RWPE1 (cell line): ENCODE data around the gene PTX4.
A peak's percentile ranks its signal among the peaks of the same experiment; 100 is the strongest.

Source experiments
- CTCF ChIA-PET: fragments of 350-600 bp; sonication (Branson Sonifier 250); formaldehyde crosslinking; extraction: SDS; loops from one replicate; lab custom pipeline; 2021; lab: Yijun Ruan, JAX
- POLR2A ChIA-PET: fragments of 400-600 bp; formaldehyde crosslinking; extraction: SDS; loops from one replicate; lab custom pipeline; 2020; ENCODE audit warnings: antibody characterized with exemption; ENCODE audit not compliant: low non-redundant PET; lab: Yijun Ruan, JAX
- DNase-seq: peaks from one replicate; pipeline ENCODE4 v3.0.0; 2012; ENCODE audit warnings: low spot score
- H3K27ac ChIP-seq: fragments of 450-650 bp; 2 replicates; pipeline ENCODE4 v1.5.1; 2017
- TF ChIP-seq, protein P1 (sequence below): fragments of 450-650 bp; conservative IDR thresholded peaks from 2 replicates; pipeline ENCODE4 v1.5.1; 2017; ENCODE audit warnings: low read depth, mild to moderate bottlenecking

Gene PTX4

DNA sequence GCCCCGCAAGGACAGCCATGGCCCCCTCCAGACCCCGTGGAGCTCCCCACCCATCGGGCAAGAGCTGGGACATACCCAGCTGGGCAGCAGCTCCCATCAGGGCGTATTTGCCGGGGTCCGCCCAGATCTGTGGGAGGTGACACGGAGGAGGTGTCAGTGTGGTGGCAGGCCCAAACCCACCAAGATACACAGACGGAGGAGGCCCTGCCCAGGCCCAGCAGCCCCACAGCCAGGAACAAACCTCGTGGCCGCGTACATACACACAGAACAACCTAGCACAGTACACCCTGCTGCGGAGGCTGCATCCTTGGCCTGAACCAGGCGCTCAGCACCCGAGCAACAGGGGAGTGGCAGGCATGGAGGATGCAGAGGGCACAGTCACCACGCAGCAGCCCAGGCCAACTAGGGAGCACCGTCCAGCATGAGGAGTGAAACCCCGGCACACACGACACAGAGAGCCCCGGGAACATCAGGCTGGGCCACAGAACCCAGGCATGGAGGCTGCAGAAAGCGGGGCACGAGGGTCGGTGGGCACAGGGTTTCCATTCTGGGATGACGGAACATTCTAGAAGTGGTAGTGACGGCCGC lies 39.4 kb downstream of the PTX4 start:
- ChIA-PET POLR2A (no interaction called here), CTCF (no interaction called here)
- TF ChIP-seq, protein P1, sequence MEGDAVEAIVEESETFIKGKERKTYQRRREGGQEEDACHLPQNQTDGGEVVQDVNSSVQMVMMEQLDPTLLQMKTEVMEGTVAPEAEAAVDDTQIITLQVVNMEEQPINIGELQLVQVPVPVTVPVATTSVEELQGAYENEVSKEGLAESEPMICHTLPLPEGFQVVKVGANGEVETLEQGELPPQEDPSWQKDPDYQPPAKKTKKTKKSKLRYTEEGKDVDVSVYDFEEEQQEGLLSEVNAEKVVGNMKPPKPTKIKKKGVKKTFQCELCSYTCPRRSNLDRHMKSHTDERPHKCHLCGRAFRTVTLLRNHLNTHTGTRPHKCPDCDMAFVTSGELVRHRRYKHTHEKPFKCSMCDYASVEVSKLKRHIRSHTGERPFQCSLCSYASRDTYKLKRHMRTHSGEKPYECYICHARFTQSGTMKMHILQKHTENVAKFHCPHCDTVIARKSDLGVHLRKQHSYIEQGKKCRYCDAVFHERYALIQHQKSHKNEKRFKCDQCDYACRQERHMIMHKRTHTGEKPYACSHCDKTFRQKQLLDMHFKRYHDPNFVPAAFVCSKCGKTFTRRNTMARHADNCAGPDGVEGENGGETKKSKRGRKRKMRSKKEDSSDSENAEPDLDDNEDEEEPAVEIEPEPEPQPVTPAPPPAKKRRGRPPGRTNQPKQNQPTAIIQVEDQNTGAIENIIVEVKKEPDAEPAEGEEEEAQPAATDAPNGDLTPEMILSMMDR = no peak
- peak overlapping the region; percentile 5; the same call in 1 of the 2 replicates for H3K27ac ChIP-seq
- no peak for DNase-seq

DNA sequence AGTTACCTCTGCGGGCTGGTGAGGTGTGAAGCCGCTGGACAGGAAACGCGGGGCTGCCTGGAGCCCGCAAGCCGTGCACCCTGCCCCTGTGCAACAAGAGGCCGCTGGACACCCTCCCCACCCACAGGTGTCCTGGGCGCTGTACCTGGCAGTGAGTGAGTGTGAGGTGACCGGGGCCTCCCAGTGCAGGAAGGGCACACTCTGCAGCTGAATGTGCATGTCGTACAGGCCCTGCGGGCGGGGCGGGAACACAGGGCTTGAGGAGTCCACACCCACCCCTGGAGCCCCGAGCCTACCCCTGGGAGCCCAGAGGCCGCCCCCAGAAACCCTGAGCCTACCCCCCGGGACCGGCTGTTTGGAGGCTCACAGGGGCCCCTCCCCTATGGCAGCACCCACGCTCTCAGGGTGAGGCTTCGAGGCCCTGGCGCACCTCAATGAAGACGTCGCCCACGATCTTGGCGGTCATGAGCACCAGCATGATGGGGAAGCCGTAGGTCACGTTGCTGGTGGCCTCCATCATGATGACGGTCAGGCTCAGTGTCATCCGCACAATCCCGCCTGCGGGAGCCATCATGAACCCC lies 40.1 kb downstream of the PTX4 start:
- CTCF ChIA-PET = no interaction called here
- TF ChIP-seq, protein P1 = no peak
- no peak for DNase-seq
- H3K27ac ChIP-seq = no peak overlapping the region
- POLR2A ChIA-PET = no interaction called here

DNA sequence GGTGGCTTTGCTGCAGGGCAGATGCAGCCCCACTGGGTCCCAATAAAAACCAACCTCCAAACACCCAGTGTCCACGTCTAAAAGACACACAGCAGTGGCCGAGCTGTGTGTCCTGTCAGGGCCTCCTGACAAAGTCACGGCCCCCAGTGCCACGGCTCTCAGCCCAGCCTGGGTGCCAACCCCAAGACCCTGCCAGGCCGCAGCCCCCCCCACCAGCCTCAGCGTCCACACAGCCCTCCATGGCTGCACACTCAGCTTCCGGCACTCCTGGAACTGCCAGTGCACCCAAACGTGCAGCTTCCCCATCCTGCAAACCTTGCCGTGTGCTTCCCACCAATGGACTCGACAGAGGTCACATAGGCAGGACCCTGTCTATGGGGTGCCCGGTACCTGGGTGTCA lies 40.8 kb downstream of the PTX4 start:
- ChIA-PET POLR2A (no interaction called here), CTCF (no interaction called here)
- DNase-seq = no peak
- H3K27ac ChIP-seq = no peak overlapping the region
- TF ChIP-seq, protein P1 = no peak

DNA sequence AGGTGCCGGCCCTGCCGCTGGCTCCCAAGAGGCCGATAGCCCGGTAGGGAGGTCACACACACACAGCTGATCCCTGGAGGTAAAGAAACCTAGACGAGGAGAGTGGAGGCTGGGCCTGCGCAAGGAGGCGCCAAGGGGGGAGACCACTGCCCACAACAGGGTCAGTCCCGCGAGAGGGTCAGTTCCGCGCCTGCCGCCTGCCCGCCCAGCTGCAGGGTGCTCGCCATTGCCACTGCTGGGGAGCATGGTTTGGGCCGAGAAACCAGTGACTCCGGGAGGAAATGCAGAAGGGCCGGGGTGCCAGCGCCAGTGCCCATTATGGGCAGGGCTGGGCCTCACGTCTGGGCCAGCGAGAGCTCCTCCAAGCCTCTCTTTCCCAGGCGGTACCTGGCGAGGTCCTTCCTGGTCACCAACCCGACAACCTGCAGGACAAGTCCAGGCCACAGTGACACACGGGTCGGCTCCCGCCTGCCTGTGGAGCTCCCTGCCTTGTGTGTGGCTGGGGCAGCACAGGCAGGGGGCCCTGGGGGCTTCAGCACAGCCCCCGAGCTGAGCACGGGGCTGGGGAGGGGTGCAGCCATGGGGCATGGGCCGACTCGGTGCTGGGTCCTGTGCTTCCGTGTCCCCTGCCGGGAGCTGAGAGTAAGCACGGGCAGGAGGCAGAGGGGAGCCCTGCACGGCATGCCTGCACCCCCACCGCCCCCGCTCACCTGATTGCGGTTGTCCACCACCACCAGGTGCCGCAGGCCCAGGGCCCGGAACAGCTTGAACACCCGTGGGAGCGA lies 42.3 kb downstream of the PTX4 start:
- ChIA-PET CTCF (no interaction called here), POLR2A (no interaction called here)
- TF ChIP-seq, protein P1 = no peak

DNA sequence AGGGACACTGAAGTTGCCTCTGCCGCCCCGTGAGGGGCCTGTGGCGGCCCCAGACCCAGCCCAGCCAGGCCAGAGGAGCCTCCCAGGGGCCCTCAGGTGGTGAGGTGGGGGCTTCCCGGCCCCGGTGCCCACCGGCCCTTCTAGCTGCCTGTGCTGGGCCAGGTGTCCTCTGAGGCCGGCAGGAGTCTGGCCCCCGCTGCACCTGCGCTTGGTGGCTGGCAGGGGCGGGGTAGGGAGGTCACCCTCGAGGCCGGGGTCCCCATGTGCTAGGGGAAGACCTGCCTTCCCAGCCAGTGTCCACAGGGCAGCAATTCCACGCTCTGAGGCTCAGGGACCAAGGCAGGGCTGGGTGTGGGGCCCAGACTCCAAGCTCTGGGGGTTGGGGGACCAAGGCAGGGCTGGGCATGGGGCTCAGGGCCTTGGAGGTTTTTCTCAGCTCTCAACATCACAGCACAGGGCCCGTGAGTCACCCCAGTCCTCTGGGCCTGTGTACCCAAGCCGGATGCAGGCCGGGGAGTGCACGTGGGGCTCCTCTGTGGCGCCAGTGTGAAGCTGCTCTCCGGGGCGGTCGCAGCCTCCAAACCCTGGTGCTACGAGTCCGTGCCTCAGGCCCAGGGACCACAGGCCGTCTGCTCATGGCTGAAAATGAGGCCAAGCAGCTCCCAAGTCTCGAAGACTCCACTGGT lies 43.1 kb downstream of the PTX4 start:
- ChIA-PET POLR2A (no interaction called here), CTCF (no interaction called here)
- no peak overlapping the region for H3K27ac ChIP-seq
- no peak for DNase-seq
- TF ChIP-seq, protein P1 = no peak

More for the DNA sequence above, 42.3 kb downstream of the PTX4 start:
- no peak overlapping the region for H3K27ac ChIP-seq
- DNase-seq = no peak

DNA sequence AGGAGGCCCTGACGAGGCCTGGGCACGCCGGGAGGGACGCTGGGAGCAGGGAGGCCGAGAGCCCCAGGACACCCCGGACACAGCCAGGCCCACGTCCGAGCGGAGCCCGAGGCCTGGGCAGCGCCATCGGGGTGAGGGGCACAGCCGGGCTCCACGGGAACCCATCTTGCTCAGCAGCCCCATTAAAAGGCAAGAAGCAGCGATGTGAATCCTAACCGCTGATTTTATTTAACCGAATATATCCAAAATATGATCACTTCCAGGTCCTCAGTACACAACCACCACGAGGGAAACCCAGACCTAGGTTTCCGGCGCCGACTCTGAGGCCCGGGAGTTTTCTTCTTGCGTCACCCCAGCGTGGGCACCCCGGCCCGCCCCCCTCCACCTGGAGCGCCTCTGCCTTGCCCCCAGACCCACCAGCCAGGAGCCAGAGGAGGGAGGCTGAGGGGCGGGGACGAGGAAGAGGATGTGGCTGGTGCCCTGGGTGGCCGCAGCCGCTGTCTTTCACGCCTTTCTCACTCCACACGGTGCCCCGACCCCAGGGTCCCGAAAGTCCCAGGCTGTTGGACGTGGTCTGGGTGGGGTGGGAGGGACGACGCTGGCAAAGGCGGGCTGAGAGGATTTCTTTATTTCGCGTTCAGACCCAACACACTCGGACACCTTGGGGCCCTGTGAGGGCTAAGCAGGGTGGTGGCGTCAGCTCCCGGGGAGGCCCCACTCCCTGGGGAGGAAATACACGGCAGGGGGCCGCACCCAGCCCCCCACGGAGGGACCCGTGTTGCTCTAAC lies 43.8 kb downstream of the PTX4 start:
- H3K27ac ChIP-seq = no peak overlapping the region
- CTCF ChIA-PET = no interaction called here
- TF ChIP-seq, protein P1 = no peak
- no peak for DNase-seq
- POLR2A ChIA-PET = no interaction called here
